IgD-negative memory B cell (primary cell): Measurements from ENCODE around the gene IP6K2. TPM values are rescaled to one million over a fixed set of nuclear protein-coding genes. Genes with fewer than 3 reads are reported as not detected.

Experiments used
- H3K27ac Mint-ChIP-seq, 3 donors: one replicate each; pipeline ENCODE4 v1.8.0; 2020 to 2022; ENCODE audit warnings: mild to moderate bottlenecking in 3 of 3, mixed read lengths in 3 of 3, moderate library complexity in 1 of 3
- H3K27me3 Mint-ChIP-seq: one replicate; pipeline ENCODE4 v1.8.0; 2021; ENCODE audit warnings: mixed read lengths
- H3K36me3 Mint-ChIP-seq: one replicate; pipeline ENCODE4 v1.8.0; 2020; ENCODE audit warnings: mild to moderate bottlenecking, mixed read lengths
- H3K4me1 Mint-ChIP-seq, 3 donors: one replicate each; pipeline ENCODE4 v1.8.0; 2020 to 2022; ENCODE audit warnings: mixed read lengths in 3 of 3, mild to moderate bottlenecking in 1 of 3
- H3K4me3 Mint-ChIP-seq, 4 donors: one replicate each; pipeline ENCODE4 v1.8.0; 2020 to 2022; ENCODE audit warnings: mild to moderate bottlenecking in 4 of 4, mixed read lengths in 4 of 4, moderate library complexity in 3 of 4
- H3K9me3 Mint-ChIP-seq, 3 donors: one replicate each; pipeline ENCODE4 v1.8.0; 2020 to 2021; ENCODE audit warnings: mixed read lengths in 3 of 3, mild to moderate bottlenecking in 1 of 3
- polyA plus RNA-seq: library from polyadenylated mRNA; unstranded; fragments of 300-500 nt; fragmentation: Illumina TruSeq; gene quantifications from one replicate; pipeline ENCODE4 v1.2.3, GENCODE V29; 2021

IP6K2 gene
- polyA plus RNA-seq, 1 donor from 2014 or later = 43.4 TPM

GRCh38 chr3:48678566-48679380 lies 38.2 kb downstream of the IP6K2 start:
- H3K4me3 Mint-ChIP-seq = no peak overlapping the region
- H3K27ac Mint-ChIP-seq = peak overlapping the region in 1 of 3 donors; percentile 73
- peaks cover 9% of the 10 kb centered on the region for H3K36me3 Mint-ChIP-seq
- no peaks in the 10 kb centered on the region for H3K9me3 Mint-ChIP-seq
- H3K4me1 Mint-ChIP-seq = peaks cover 6 to 25% (median 20%) of the 10 kb centered on the region in 3 donors
- H3K27me3 Mint-ChIP-seq = peaks cover 2% of the 10 kb centered on the region

GRCh38 chr3:48678056-48678455 lies 39.0 kb downstream of the IP6K2 start:
- Mint-ChIP-seq H3K27ac (peak overlapping the region in 1 of 3 donors; percentile 23), H3K9me3 (no peaks in the 10 kb centered on the region)

GRCh38 chr3:48674505-48674904 lies 42.5 kb downstream of the IP6K2 start:
- no peaks in the 10 kb centered on the region for H3K27me3 Mint-ChIP-seq
- no peak overlapping the region for H3K27ac Mint-ChIP-seq
- H3K4me1 Mint-ChIP-seq = peaks cover 8 to 14% (median 10%) of the 10 kb centered on the region in 3 donors
- H3K36me3 Mint-ChIP-seq = peaks cover 4% of the 10 kb centered on the region
- no peak overlapping the region for H3K4me3 Mint-ChIP-seq
- H3K9me3 Mint-ChIP-seq = no peaks in the 10 kb centered on the region

More at GRCh38 chr3:48678056-48678455, 39.0 kb downstream of the IP6K2 start:
- Mint-ChIP-seq H3K4me3 (no peak overlapping the region), H3K27me3 (peaks cover 2% of the 10 kb centered on the region), H3K4me1 (peaks cover 6 to 23% (median 20%) of the 10 kb centered on the region in 3 donors), H3K36me3 (peaks cover 9% of the 10 kb centered on the region)

DNA sequence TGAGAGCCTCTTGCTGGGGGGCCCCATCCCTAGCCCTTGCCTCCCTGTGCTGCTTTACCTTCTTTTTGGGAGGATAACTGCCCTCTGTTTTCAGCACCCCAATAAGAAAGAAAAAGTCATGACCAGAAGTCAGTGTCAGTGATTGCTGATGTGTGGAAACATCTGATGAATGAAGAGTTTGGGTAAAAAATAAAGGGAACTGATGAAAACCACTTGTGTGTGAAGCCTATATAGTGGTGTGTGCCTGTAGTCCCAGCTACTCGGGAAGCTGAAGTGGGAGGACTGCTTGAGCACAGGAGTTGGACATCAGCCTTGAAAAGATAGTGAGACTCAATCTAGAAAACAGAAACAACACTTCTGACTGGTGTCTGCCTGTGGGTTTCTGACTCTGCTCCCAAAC lies 44.5 kb downstream of the IP6K2 start:
- Mint-ChIP-seq H3K36me3 (peaks cover 3% of the 10 kb centered on the region), H3K4me1 (peaks cover 5 to 7% (median 6%) of the 10 kb centered on the region in 3 donors), H3K9me3 (no peaks in the 10 kb centered on the region), H3K27ac (no peak overlapping the region), H3K4me3 (no peak overlapping the region), H3K27me3 (no peaks in the 10 kb centered on the region)

DNA sequence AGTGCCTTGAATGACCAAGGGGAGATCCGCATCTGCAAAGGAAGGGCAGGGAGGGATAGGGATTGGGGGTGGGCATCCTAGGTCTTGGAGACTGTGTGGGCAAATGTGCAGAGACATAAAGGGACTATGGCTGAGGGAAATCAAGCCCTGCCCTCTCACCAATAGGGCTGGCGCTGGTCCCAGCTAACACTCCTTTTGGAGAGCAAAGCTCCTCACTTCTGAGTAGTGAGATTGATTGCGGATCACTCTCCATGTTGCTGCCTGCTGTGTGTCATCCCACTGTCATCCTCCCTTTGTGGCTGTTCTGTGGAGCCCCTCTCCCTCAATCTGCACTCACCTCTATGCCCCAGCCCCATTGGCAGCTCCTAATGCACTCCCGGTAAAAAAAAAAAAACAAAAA lies 52.1 kb downstream of the IP6K2 start:
- no peaks in the 10 kb centered on the region for H3K9me3 Mint-ChIP-seq
- peaks cover 23% of the 10 kb centered on the region for H3K27me3 Mint-ChIP-seq
- H3K4me3 Mint-ChIP-seq = peak overlapping the region in 2 of 4 donors; percentile 86 to 97
- H3K27ac Mint-ChIP-seq = peak overlapping the region in 1 of 3 donors; percentile 56
- peaks cover 7 to 8% (median 8%) of the 10 kb centered on the region in 3 donors for H3K4me1 Mint-ChIP-seq
- peaks cover 3% of the 10 kb centered on the region for H3K36me3 Mint-ChIP-seq

- H3K4me1 Mint-ChIP-seq = peaks cover 7 to 8% (median 8%) of the 10 kb centered on the region in 3 donors
- peaks cover 23% of the 10 kb centered on the region for H3K27me3 Mint-ChIP-seq
- H3K27ac Mint-ChIP-seq = peak overlapping the region in 1 of 3 donors; percentile 94
- no peaks in the 10 kb centered on the region for H3K9me3 Mint-ChIP-seq
- peak overlapping the region; percentile 77 to 97 (median 90) for H3K4me3 Mint-ChIP-seq
- H3K36me3 Mint-ChIP-seq = peaks cover 3% of the 10 kb centered on the region
Measured at GRCh38 chr3:48664313-48664644, 52.7 kb downstream of the IP6K2 start.

DNA sequence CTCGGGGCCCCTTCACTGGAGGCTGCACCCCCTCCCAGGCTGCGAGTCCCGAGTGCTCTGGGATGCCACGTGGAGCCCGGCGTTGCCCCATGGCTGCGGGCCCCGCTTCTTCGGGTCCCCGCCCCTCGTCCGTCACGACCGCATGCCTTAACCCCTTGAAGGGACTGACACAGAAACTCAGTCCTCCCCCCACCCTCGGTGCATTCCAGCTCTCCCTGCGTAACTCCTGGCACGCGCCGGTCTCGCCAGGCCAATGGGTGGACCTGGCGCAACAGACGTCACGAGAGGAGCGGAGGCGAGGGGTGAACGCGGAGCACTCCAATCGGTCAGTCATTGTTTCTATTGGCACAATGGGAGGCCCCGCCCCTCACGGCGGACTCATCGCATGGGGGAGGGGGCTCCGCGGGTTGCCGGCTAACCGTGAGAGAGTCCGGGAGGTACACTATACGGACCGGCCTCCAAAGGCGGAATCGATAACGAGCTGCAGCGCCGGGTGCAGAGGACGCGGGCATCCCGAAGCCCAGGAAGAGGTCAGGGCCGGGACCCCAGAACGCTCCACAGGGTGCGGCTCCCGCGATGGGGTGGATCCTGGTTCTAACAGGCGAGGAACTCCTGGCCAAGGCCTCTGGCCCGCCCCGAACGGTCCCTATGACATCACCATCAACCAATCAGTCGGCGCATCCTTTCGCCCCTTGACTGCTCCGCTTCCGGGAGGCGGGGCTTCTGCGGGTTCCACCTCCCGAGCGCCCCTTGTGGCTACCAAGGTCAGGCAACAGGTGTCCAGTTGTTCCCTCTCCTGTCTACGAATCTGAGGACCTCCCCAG lies 53.3 kb downstream of the IP6K2 start:
- H3K27me3 Mint-ChIP-seq = peaks cover 23% of the 10 kb centered on the region
- no peaks in the 10 kb centered on the region for H3K9me3 Mint-ChIP-seq
- peak overlapping the region; percentile 77 to 97 (median 90) for H3K4me3 Mint-ChIP-seq
- H3K27ac Mint-ChIP-seq = peak overlapping the region in 2 of 3 donors; percentile 89 to 94
- H3K4me1 Mint-ChIP-seq = peaks cover 7 to 8% (median 8%) of the 10 kb centered on the region in 3 donors
- peaks cover 3% of the 10 kb centered on the region for H3K36me3 Mint-ChIP-seq

DNA sequence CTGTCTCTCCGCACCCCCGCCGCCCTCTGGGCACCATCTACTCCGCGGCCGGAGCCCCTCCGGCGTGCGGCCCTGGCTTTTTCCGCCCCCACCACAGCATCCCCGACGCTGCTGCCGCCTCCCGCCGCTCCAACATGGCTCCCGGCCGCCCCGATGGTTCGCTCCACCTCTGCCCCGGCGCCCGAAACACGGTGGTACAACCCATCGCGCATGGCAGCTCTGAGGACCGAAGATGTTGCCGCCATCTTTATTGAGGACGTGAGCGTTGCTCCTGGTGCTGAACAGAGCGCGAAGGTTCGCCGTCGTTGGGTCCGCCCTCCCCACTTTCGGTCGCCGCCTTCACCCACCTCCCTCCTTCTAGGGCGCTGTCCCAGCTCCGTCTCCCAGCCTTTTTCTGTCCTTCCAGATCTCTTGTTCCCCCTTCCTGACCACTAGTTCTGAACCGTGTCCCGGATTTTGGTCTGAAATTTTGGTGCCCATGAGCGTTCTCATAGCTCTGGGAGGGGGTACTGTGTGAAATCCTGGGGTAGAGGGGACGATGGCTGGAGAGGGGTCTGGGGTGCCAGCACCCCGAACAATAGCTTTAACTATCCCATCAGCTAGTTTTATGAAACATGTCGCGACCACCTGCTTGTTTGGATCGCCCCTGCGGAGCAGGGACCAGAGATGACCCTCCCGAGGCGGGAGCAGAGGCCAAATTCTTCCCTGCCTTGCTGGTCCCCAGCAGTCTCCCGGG lies 54.1 kb downstream of the IP6K2 start, which contains the start of gene CELSR3:
CELSR3 (minus strand) TSS at position 134 of the 736 bp plus-strand sequence. CDS start 252 bp downstream, outside the sequence.
- H3K27ac Mint-ChIP-seq = peak within 1 kb of the TSS; percentile 71 to 94 (median 89)
- H3K4me1 Mint-ChIP-seq = peaks cover 7 to 8% (median 8%) of the 10 kb centered on the region in 3 donors
- H3K9me3 Mint-ChIP-seq = no peaks in the 10 kb centered on the region
- no peaks in the 10 kb centered on the region for H3K36me3 Mint-ChIP-seq
- H3K4me3 Mint-ChIP-seq = peak within 1 kb of the TSS; percentile 77 to 97 (median 90)
- H3K27me3 Mint-ChIP-seq = peaks cover 23% of the 10 kb centered on the region

GRCh38 chr3:48662145-48662752 lies 54.8 kb downstream of the IP6K2 start:
- no peaks in the 10 kb centered on the region for H3K9me3 Mint-ChIP-seq
- H3K36me3 Mint-ChIP-seq = no peaks in the 10 kb centered on the region
- H3K27me3 Mint-ChIP-seq = peaks cover 23% of the 10 kb centered on the region
- peaks cover 7 to 8% (median 8%) of the 10 kb centered on the region in 3 donors for H3K4me1 Mint-ChIP-seq
- H3K27ac Mint-ChIP-seq = peak overlapping the region; percentile 71 to 94 (median 89)
- peak overlapping the region in 3 of 4 donors; percentile 48 to 86 (median 72) for H3K4me3 Mint-ChIP-seq

DNA sequence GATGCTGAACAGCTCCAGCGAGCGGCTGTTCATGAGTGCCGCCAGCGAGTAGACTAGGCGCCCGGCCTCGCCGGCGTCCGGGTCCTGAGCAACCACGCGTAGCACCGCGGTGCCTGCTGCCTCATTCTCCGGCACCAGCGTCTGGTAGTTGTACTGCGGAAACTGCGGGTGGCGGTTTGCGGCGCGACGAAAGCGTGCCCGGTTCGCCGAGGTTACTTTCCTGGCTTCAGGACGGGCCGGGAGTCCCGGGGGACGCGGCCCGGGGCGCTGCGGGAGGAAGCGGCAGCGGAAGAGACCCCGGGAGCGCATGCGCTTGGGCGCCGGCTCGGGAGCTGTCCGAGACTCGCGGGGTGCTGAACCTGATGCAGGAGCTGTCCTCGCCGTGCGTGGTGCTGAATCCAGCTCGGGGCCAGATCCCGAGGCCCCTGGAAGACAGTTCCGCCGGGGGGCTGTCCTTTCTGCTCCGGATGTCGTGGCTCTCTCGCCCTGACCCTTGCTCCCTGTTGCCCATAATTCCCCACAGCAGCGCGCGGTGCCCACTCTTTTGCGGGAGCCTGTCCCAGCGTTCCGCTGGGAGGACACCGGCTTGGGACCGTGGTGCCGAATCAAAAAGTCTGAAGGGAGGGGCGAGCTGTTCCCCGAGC lies 55.4 kb downstream of the IP6K2 start:
- Mint-ChIP-seq H3K4me3 (peak overlapping the region; percentile 48 to 80 (median 73)), H3K36me3 (no peaks in the 10 kb centered on the region), H3K27ac (peak overlapping the region; percentile 3 to 86 (median 71)), H3K4me1 (peaks cover 7 to 8% (median 8%) of the 10 kb centered on the region in 3 donors), H3K27me3 (peaks cover 23% of the 10 kb centered on the region), H3K9me3 (no peaks in the 10 kb centered on the region)

- H3K9me3 Mint-ChIP-seq = no peaks in the 10 kb centered on the region
- peaks cover 7 to 8% (median 8%) of the 10 kb centered on the region in 3 donors for H3K4me1 Mint-ChIP-seq
- peak overlapping the region in 2 of 4 donors; percentile 48 to 74 for H3K4me3 Mint-ChIP-seq
- H3K27ac Mint-ChIP-seq = peak overlapping the region in 2 of 3 donors; percentile 67 to 86
- H3K27me3 Mint-ChIP-seq = peaks cover 23% of the 10 kb centered on the region
- no peaks in the 10 kb centered on the region for H3K36me3 Mint-ChIP-seq
Measured at GRCh38 chr3:48660800-48661400, 56.1 kb downstream of the IP6K2 start.

DNA sequence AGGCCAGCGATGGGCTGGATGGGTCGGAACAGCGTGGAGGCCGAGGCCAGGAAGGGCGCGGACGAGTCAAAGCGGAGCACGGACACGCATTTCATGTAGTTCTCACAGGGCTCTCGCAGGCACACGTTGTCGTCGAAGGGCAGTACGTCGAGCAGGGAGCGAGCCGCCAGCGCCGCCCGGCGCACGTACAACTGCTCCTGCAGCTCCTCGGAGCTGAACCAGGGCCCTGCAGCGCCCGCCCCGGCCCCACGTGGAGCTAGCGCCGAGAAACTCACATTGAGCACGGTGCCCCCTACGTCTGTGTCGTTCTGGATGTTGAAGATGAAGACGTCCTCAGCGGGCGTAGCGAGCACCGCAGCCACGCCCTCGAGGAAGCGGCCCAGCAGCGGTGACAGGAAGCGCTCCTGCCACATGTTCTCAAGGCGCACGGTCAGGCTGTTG lies 60.2 kb downstream of the IP6K2 start:
- Mint-ChIP-seq H3K9me3 (no peaks in the 10 kb centered on the region), H3K4me1 (peaks cover 0 to 4% (median 2%) of the 10 kb centered on the region in 3 donors), H3K27ac (peak overlapping the region; percentile 46 to 88 (median 64)), H3K4me3 (peak overlapping the region; percentile 62 to 77 (median 72)), H3K36me3 (peaks cover 3% of the 10 kb centered on the region), H3K27me3 (peaks cover 8% of the 10 kb centered on the region)
